Lung (tissue), 12 donors: Measurements from ENCODE around the gene ZNF467. TPM values are rescaled to one million over a fixed set of nuclear protein-coding genes. Genes with fewer than 3 reads are reported as not detected.

Experiments
- ATAC-seq: fragments of 200-7000 bp; cut with Tn5 transposase; one replicate; pipeline ENCODE4 v1.9.1; 2020; ENCODE audit warnings: moderate number of reproducible peaks; ENCODE audit not compliant: insufficient read depth, low FRiP score
- DNase-seq, 3 donors: peaks; one replicate each; pipeline ENCODE4 v3.0.0-alpha.2; 2013 to 2017
- H3K27ac ChIP-seq, 2 donors: one replicate each; pipeline ENCODE4 v1.5.1; 2013; ENCODE audit warnings: mild to moderate bottlenecking in 2 of 2, moderate library complexity in 2 of 2, control low read depth in 1 of 2, inconsistent platforms in 1 of 2, low read depth in 1 of 2, low read length in 1 of 2
- H3K27me3 ChIP-seq, 3 donors: one replicate each; pipeline ENCODE4 v1.5.1; 2013; ENCODE audit warnings: low read length in 2 of 3; ENCODE audit not compliant: control insufficient read depth in 3 of 3, insufficient read depth in 3 of 3
- H3K36me3 ChIP-seq, 4 donors: one replicate each; pipeline ENCODE4 v1.5.1; 2013; ENCODE audit warnings: low read length in 4 of 4, mild to moderate bottlenecking in 1 of 4, moderate library complexity in 1 of 4; ENCODE audit not compliant: control insufficient read depth in 4 of 4, insufficient read depth in 4 of 4
- H3K4me1 ChIP-seq, 5 donors: one replicate each; pipeline ENCODE4 v1.5.1; 2013; ENCODE audit warnings: low read length in 5 of 5, mild to moderate bottlenecking in 2 of 5, moderate library complexity in 1 of 5; ENCODE audit not compliant: control insufficient read depth in 5 of 5, insufficient read depth in 5 of 5
- H3K4me3 ChIP-seq: one replicate; pipeline ENCODE4 v1.5.1; 2013; ENCODE audit warnings: mild to moderate bottlenecking, control low read depth, moderate library complexity
- H3K9ac ChIP-seq, 2 donors: one replicate each; pipeline ENCODE4 v1.5.1; 2013; ENCODE audit warnings: low read length in 2 of 2, control low read depth in 1 of 2; ENCODE audit not compliant: insufficient read depth in 1 of 2
- H3K9me3 ChIP-seq, 4 donors: one replicate each; pipeline ENCODE4 v1.5.1; 2013; ENCODE audit warnings: low read length in 3 of 4, mild to moderate bottlenecking in 1 of 4, moderate library complexity in 1 of 4; ENCODE audit not compliant: control insufficient read depth in 4 of 4, insufficient read depth in 3 of 4
- WGBS, 2 donors: extraction: QIAGEN DNeasy Blood & Tissue Kit; methylation state at CpG; one replicate each; pipeline ENCODE4 v1.1.7; 2013; 5-methylcytosine and 5-hydroxymethylcytosine counted together
- polyA plus RNA-seq, 2 donors: library from polyadenylated mRNA; stranded (reverse); fragments of 200-250 nt; gene quantifications; one replicate each; pipeline ENCODE4 v1.2.1, GENCODE V29; 2013
- total RNA-seq, 2 donors: library from RNA; depleted of rRNA in 1 of 2; stranded (reverse); fragments of >200 nt in 1 of 2; gene quantifications; one replicate each; pipeline ENCODE4 v1.2.1, GENCODE V29; 2014 to 2021
- TF ChIP-seq, protein P1 (sequence below): IDR thresholded peaks from 2 replicates; pipeline ENCODE4 v1.5.1; 2012; ENCODE audit warnings: mild to moderate bottlenecking; ENCODE audit errors: control extremely low read depth, extremely low read depth
- donor health status: control.
- donor health status: control.
- donor health status: Bipolar disorder and iron deficiency.
- donor health status: healthy.
- donor health status: DM: yes; HTN: yes; CAD: no.

The ZNF467 gene
- total and polyA plus RNA-seq, 4 donors: 9.8 to 27.2 (median 14.9) TPM

DNA sequence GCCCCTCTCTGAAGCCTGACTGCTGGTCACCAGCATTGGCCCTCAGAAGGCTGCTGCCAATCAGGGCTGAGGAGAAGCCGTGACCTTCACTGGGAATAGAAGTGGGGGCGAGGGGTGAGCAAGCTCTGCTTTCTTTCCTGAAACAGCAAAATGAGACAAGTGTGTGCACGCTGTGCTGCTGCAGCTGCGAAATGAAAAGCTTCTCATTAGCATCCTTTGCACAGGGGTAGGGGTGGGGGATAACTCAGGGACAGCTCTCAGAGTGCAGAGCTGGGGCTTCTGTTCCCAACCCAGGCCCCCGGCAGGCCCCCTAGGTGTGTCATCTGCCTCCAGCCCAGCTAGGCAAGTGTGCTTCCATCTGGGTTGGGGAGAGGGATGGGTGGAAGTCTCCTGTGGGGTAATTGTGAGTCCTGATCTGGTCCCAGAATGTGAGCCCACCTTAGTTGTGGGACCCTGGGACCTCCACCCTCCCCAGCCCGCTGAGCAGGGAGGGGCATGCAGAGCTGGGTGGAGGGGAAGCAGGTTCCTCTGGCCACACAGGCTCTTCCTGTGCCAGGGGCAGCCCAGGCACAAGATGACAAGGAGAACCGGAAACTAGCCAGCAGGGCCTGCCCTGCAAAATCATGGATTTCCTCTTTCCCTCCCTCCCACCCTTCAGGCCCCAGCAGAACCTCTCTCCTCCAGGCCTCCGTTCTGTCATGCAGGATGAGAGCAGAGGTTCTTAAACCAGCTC lies 22.2 kb downstream of the ZNF467 start:
- no peak for ATAC-seq
- Histone ChIP-seq H3K9me3 (peaks cover 0 to 2% (median 0%) of the 10 kb centered on the region in 4 donors), H3K9ac (no peak overlapping the region), H3K36me3 (no peaks in the 10 kb centered on the region), H3K4me3 (no peak overlapping the region), H3K4me1 (peaks cover 0 to 2% (median 0%) of the 10 kb centered on the region in 5 donors), H3K27ac (no peak overlapping the region), H3K27me3 (no peaks in the 10 kb centered on the region)
- 69 to 70% methylated on average over 8 of the region's 8 CpGs for WGBS, 2 donors
- TF ChIP-seq, protein P1, sequence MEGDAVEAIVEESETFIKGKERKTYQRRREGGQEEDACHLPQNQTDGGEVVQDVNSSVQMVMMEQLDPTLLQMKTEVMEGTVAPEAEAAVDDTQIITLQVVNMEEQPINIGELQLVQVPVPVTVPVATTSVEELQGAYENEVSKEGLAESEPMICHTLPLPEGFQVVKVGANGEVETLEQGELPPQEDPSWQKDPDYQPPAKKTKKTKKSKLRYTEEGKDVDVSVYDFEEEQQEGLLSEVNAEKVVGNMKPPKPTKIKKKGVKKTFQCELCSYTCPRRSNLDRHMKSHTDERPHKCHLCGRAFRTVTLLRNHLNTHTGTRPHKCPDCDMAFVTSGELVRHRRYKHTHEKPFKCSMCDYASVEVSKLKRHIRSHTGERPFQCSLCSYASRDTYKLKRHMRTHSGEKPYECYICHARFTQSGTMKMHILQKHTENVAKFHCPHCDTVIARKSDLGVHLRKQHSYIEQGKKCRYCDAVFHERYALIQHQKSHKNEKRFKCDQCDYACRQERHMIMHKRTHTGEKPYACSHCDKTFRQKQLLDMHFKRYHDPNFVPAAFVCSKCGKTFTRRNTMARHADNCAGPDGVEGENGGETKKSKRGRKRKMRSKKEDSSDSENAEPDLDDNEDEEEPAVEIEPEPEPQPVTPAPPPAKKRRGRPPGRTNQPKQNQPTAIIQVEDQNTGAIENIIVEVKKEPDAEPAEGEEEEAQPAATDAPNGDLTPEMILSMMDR: no peak
- DNase-seq: no peak

- H3K27ac ChIP-seq: no peak overlapping the region
- 96% methylated on average over 9 of the region's 9 CpGs for WGBS, 2 donors
These were observed 23.1 kb downstream of the ZNF467 start for GRCh38 chr7:149750122-149750845.

GRCh38 chr7:149748076-149748874 lies 25.1 kb downstream of the ZNF467 start:
- no peak overlapping the region for H3K27ac ChIP-seq
- H3K27me3 ChIP-seq: no peaks in the 10 kb centered on the region
- no peaks in the 10 kb centered on the region for H3K36me3 ChIP-seq
- H3K9ac ChIP-seq: no peak overlapping the region
- ATAC-seq: no peak
- H3K9me3 ChIP-seq: peaks cover 0 to 2% (median 0%) of the 10 kb centered on the region in 4 donors
- 71 to 73% methylated on average over 9 of the region's 9 CpGs for WGBS, 2 donors
- H3K4me1 ChIP-seq: peaks cover 0 to 7% (median 0%) of the 10 kb centered on the region in 5 donors
- no peak for DNase-seq
- TF ChIP-seq, protein P1: no peak
- H3K4me3 ChIP-seq: no peak overlapping the region

More at GRCh38 chr7:149750122-149750845, 23.1 kb downstream of the ZNF467 start:
- DNase-seq (no peak), ATAC-seq (no peak)
- peaks cover 0 to 2% (median 0%) of the 10 kb centered on the region in 4 donors for H3K9me3 ChIP-seq
- H3K4me1 ChIP-seq: peaks cover 0 to 2% (median 0%) of the 10 kb centered on the region in 5 donors
- TF ChIP-seq, protein P1: no peak
- no peaks in the 10 kb centered on the region for H3K36me3 ChIP-seq
- no peaks in the 10 kb centered on the region for H3K27me3 ChIP-seq
- no peak overlapping the region for H3K4me3 ChIP-seq
- H3K9ac ChIP-seq: no peak overlapping the region
